Gastroesophageal sphincter (tissue), 3 donors: ENCODE measurements around the gene ARHGAP18.

Source experiments
- EP300 ChIP-seq: sonication (generic); formaldehyde crosslinking; IDR thresholded peaks from one replicate; pipeline ENCODE4 v1.6.1; 2017; ENCODE audit warnings: antibody characterized with exemption, mild to moderate bottlenecking
- POLR2A ChIP-seq, 2 donors: fragments of 450-650 bp; IDR thresholded peaks; one replicate each; pipeline ENCODE4 v1.6.1; 2017; ENCODE audit warnings: antibody characterized with exemption in 2 of 2, mild to moderate bottlenecking in 2 of 2, moderate library complexity in 1 of 2
- POLR2AphosphoS5 ChIP-seq: sonication (generic); formaldehyde crosslinking; IDR thresholded peaks from one replicate; pipeline ENCODE4 v1.6.1; 2017; ENCODE audit warnings: antibody characterized with exemption
- TF ChIP-seq, protein P1 (sequence below), 4 experiments: fragments of 200-600 bp in 2 of 4; fragments of 450-650 bp in 2 of 4; sonication (generic) in 1 of 4; IDR thresholded peaks; one replicate each; pipeline ENCODE4 v1.5.1; 2017 to 2019; ENCODE audit warnings: antibody characterized with exemption in 4 of 4, mild to moderate bottlenecking in 2 of 4, moderate library complexity in 2 of 4

GRCh38 chr6:129621252-129621651 lies 88.7 kb downstream of the ARHGAP18 start:
- TF ChIP-seq, protein P1, sequence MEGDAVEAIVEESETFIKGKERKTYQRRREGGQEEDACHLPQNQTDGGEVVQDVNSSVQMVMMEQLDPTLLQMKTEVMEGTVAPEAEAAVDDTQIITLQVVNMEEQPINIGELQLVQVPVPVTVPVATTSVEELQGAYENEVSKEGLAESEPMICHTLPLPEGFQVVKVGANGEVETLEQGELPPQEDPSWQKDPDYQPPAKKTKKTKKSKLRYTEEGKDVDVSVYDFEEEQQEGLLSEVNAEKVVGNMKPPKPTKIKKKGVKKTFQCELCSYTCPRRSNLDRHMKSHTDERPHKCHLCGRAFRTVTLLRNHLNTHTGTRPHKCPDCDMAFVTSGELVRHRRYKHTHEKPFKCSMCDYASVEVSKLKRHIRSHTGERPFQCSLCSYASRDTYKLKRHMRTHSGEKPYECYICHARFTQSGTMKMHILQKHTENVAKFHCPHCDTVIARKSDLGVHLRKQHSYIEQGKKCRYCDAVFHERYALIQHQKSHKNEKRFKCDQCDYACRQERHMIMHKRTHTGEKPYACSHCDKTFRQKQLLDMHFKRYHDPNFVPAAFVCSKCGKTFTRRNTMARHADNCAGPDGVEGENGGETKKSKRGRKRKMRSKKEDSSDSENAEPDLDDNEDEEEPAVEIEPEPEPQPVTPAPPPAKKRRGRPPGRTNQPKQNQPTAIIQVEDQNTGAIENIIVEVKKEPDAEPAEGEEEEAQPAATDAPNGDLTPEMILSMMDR (IDR thresholded peaks at IDR 0.05): peak in 2 of 4 experiments; percentile 7 to 30
- TF ChIP-seq POLR2AphosphoS5: no peak
- no peak for TF ChIP-seq POLR2A (IDR thresholded peaks at IDR 0.05)
- TF ChIP-seq EP300: no peak
